Pancreas (tissue), 10 donors: ENCODE data around the gene MPP4. TPM values are rescaled to one million over a fixed set of nuclear protein-coding genes. Genes with fewer than 3 reads are reported as not detected.

Experiments used
- ATAC-seq, 4 donors: fragments of 200-7000 bp; cut with Tn5 transposase; one replicate each; pipeline versions ENCODE4 v1.8.0 to v1.9.1; 2020; ENCODE audit warnings: mild to moderate bottlenecking in 4 of 4, moderate library complexity in 4 of 4
- DNase-seq, 6 donors: peaks; one replicate each; pipeline ENCODE4 v3.0.0-alpha.2; 2020
- FAIRE-seq: peaks from 2 replicates; lab custom pipeline; 2012; peaks lifted over from hg19 to GRCh38; lab: Jason Lieb, UNC
- H3K27ac ChIP-seq, 4 donors: fragments of 200-600 bp; sonication (generic); 1 replicate in 3 of 4; 2 replicates in 1 of 4; pipeline versions ENCODE4 v1.5.0 to v1.8.0; 2020
- H3K27me3 ChIP-seq, 4 donors: fragments of 200-600 bp; one replicate each; pipeline ENCODE4 v1.8.0; 2021
- H3K36me3 ChIP-seq, 3 donors: fragments of 200-600 bp; sonication (generic) in 1 of 3; one replicate each; pipeline versions ENCODE4 v1.5.0 to v1.8.0; 2020 to 2021
- H3K4me1 ChIP-seq, 3 donors: fragments of 200-600 bp; one replicate each; pipeline ENCODE4 v1.8.0; 2021
- H3K4me3 ChIP-seq, 4 donors: fragments of 200-600 bp; sonication (generic) in 2 of 4; one replicate each; pipeline versions ENCODE4 v1.5.0 to v1.8.0; 2020 to 2021
- H3K9me3 ChIP-seq, 4 donors: fragments of 200-600 bp; one replicate each; pipeline ENCODE4 v1.8.0; 2021
- CTCF ChIP-seq, 4 donors: fragments of 200-600 bp; sonication (generic) in 3 of 4; IDR thresholded peaks; one replicate each; pipeline versions ENCODE4 v1.5.0 to v1.8.0; 2021; ENCODE audit warnings: antibody characterized with exemption in 4 of 4
- WGBS, 2 donors: extraction: QIAGEN DNeasy Blood & Tissue Kit; methylation state at CpG; one replicate each; pipeline ENCODE4 v1.1.7; 2013; 5-methylcytosine and 5-hydroxymethylcytosine counted together
- intact Hi-C, 3 donors: fragments of 100-400 bp; cut with DNase I; formaldehyde crosslinking; loops; one replicate each; pipeline versions ENCODE4 v1.11.1 to v1.14.2; 2022
- polyA plus RNA-seq, 2 donors: library from polyadenylated mRNA; stranded (reverse); fragments of 200-250 nt; gene quantifications; one replicate each; pipeline ENCODE4 v1.2.3, GENCODE V29; 2013
- total RNA-seq, 6 donors: library from RNA; stranded (reverse); fragmentation: NEBNext Ultra II Directional in 4 of 6; extraction: Animal tissue kit (Norgen Biotek cat#: 25700) in 4 of 6; gene quantifications; one replicate each; pipeline versions ENCODE4 v1.2.1 to v1.2.4, GENCODE V29; 2021 to 2023
- donor health status: healthy with polysubstance abuse.
- donor health status: DM: no; HTN: no; CAD: no; lungs with moderate emphysema.
- donor health status: DM: no; HTN: no; CAD: no.
- donor health status: control.
- donor health status: control.
- donor health status: Bipolar disorder and iron deficiency.
- donor health status: DM: yes; HTN: yes; CAD: no.
- donor health status: DM: no; HTN: no; CAD: no.
- donor health status: DM: no; HTN: no; CAD: no.
- donor health status: DM: yes; HTN: yes; CAD: no.

MPP4 gene
- total and polyA plus RNA-seq, 8 donors: 0.06 to 0.19 (median 0.09) TPM; not detected in 5

GRCh38 chr2:201642086-201642578 is 56.3 kb downstream of the MPP4 start:
- FAIRE-seq (no peak), ATAC-seq (peak; percentile 34 to 59 (median 48)), DNase-seq (no peak)
- H3K4me3 ChIP-seq: peak overlapping the region; percentile 57 to 92 (median 84)
- intact Hi-C loops: no loop called here
- H3K27ac ChIP-seq: peak overlapping the region; percentile 76 to 90 (median 83)
- TF ChIP-seq CTCF (IDR thresholded peaks at IDR 0.05): no peak
- peaks cover 4 to 12% (median 4%) of the 10 kb centered on the region in 3 donors for H3K4me1 ChIP-seq
- no peaks in the 10 kb centered on the region for H3K36me3 ChIP-seq
- H3K27me3 ChIP-seq: no peaks in the 10 kb centered on the region
- 0 to 1% methylated on average over 16 of the region's 16 CpGs for WGBS, 2 donors
- no peaks in the 10 kb centered on the region for H3K9me3 ChIP-seq

GRCh38 chr2:201639205-201639604 is 59.2 kb downstream of the MPP4 start:
- DNase-seq (no peak), ATAC-seq (no peak), FAIRE-seq (no peak)
- H3K27me3 ChIP-seq: no peaks in the 10 kb centered on the region
- TF ChIP-seq CTCF (IDR thresholded peaks at IDR 0.05): no peak
- no peak overlapping the region for H3K4me3 ChIP-seq
- H3K27ac ChIP-seq: no peak overlapping the region
- no peaks in the 10 kb centered on the region for H3K9me3 ChIP-seq
- peaks cover 0 to 4% (median 2%) of the 10 kb centered on the region in 3 donors for H3K36me3 ChIP-seq
- intact Hi-C loops: no loop called here
- H3K4me1 ChIP-seq: peaks cover 4 to 7% (median 4%) of the 10 kb centered on the region in 3 donors
- 83 to 84% methylated on average over 3 of the region's 3 CpGs for WGBS, 2 donors

GRCh38 chr2:201638326-201638725 is 60.1 kb downstream of the MPP4 start:
- H3K4me1 ChIP-seq: peaks cover 0 to 5% (median 4%) of the 10 kb centered on the region in 3 donors
- no peak for FAIRE-seq
- intact Hi-C loops: no loop called here
- H3K27me3 ChIP-seq: no peaks in the 10 kb centered on the region
- TF ChIP-seq CTCF (IDR thresholded peaks at IDR 0.05): no peak
- no peak for DNase-seq
- peaks cover 0 to 12% (median 3%) of the 10 kb centered on the region in 3 donors for H3K36me3 ChIP-seq
- ATAC-seq: no peak
- no peaks in the 10 kb centered on the region for H3K9me3 ChIP-seq
- H3K27ac ChIP-seq: no peak overlapping the region
- 73 to 74% methylated on average over 4 of the region's 4 CpGs for WGBS, 2 donors
- no peak overlapping the region for H3K4me3 ChIP-seq

GRCh38 chr2:201633661-201634249 is 64.7 kb downstream of the MPP4 start:
- Histone ChIP-seq H3K36me3 (peaks cover 0 to 36% (median 3%) of the 10 kb centered on the region in 3 donors), H3K27ac (no peak overlapping the region), H3K4me3 (no peak overlapping the region), H3K4me1 (no peaks in the 10 kb centered on the region), H3K27me3 (no peaks in the 10 kb centered on the region), H3K9me3 (no peaks in the 10 kb centered on the region)
- FAIRE-seq (no peak), DNase-seq (no peak), ATAC-seq (no peak)
- TF ChIP-seq CTCF (IDR thresholded peaks at IDR 0.05): no peak
- intact Hi-C loops: no loop called here
- WGBS, 2 donors: 65% methylated on average over 4 of the region's 4 CpGs

- FAIRE-seq (no peak), ATAC-seq (no peak), DNase-seq (no peak)
- H3K4me1 ChIP-seq: no peaks in the 10 kb centered on the region
- TF ChIP-seq CTCF (IDR thresholded peaks at IDR 0.05): no peak
- intact Hi-C loops: no loop called here
- H3K27ac ChIP-seq: no peak overlapping the region
- 90 to 92% methylated on average over 8 of the region's 8 CpGs for WGBS, 2 donors
- H3K36me3 ChIP-seq: peaks cover 0 to 32% (median 3%) of the 10 kb centered on the region in 3 donors
- no peaks in the 10 kb centered on the region for H3K9me3 ChIP-seq
- no peak overlapping the region for H3K4me3 ChIP-seq
- no peaks in the 10 kb centered on the region for H3K27me3 ChIP-seq
Measured at GRCh38 chr2:201631041-201631440, 67.4 kb downstream of the MPP4 start.
